NCI-H748 treated with DMSO at 0.1 percent for 48 hours (cell line): Measurements from ENCODE around the gene CFAP92.
"Not testable (repeated sequence)": the region's sequence is repeated elsewhere in the genome, so short reads cannot be mapped to it uniquely, and the experiment has no call there.

Experiments
- DNase-seq: peaks from one replicate; lab custom pipeline; 2025; lab: John Stamatoyannopoulos, UW

The CFAP92 gene

DNA sequence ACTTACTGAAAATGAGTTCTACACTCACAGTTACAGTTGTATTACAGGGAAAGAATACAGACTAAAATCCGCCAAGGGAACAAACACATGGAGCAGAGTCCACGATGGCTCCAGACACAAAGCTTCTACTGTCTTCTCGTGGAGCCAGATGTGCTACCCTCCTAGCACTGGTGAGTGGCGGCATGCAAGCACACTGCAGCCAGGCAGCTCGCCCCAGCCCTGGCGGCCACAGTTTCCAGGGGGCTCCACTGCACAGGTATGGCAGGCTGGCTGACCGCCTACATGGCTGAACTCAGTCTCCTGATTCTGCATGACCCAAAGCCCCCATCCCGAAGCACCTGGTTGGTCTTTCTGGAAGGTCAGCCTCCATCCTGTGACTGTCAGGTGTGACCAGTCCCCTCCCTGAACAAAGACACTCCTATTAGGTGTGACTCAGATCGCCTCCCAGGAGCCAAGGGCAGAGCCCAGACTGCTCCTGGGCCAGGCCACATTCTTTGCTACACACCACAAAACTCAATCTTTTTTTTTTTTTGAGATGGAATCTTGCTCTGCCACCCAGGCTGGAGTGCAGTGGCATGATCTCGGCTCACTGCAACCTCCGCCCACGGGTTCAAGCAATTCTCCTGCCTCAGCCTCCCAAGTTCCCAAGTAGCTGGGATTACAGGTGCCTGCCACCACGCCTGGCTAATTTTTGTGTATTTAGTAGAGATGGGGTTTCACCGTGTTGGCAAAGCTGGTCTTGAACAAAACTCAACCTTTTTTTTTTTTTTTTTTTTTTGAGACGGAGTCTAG, 51.5 kb downstream of the CFAP92 start:
- no peak for DNase-seq

DNA sequence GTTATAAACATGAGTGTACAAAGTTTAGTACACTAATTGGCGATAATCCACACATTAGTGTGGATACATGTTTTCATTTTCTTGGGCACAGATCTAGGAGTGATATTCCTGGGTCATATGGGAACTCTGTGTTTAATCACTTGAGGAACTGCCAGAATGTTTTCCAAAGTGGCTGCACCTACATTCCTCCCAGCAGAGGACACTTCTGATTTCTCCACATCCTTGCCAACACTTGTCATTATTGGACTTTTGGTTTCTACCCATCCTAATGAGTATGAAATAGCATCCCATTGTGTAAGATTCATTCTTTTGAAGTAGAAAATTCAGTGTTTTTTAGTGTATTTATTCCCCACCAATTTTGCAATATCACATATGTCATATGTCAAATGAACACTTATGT, 53.6 kb downstream of the CFAP92 start:
- no peak for DNase-seq

DNA sequence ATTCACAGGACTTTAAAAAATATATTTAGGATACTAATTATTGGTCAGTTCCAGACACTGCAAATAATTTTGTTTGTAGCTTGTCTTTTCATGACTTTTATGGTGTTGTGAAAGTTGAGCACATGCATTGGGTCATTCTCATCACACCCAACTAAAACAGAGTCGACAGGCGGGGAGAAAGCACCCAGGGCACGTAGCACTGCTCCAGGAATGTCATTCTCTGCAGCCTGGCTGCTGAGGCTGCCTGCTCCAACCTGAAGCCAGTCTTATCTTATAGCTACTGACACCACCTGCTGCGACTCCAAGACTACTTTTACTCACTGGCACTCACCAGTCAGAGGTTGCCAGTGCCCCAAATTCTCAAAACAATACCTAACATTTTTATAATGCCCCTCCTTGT, 57.5 kb downstream of the CFAP92 start:
- no peak for DNase-seq

DNA sequence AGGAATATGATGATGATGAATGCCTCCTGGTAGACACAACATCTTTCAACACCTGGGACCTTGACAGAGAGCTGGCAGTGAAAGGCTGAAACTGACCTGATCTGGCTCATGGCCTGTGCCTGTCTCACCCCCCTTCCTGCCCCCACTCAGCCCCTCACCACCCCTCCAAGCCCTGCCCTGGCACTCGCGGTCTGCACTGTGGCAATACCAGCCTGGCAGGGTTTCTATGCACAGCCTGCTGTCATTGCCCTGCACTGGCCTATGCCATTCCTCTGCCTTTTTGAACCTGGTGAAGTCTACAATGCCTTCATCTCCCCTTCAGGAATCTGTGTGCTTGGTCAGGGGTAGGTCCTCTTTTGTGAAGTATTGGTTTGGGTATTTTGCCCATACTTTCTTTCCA, 58.0 kb downstream of the CFAP92 start:
- DNase-seq: no peak

DNA sequence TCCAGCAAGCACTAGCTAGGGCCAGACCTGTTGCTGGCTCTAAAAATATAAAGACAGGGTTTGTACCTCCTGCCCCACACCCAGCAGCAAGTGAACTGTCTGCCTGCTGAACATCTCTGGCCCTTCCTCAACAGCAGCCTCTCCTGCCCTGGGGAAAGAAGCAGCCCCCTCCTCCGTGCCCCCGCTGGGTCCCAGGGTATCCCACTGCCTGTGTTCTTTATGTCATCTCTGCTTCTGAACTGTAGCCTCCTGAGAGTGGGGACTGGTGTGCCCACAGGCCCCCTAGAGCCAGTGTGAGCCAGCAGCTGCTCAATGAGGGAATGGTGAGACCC, 60.0 kb downstream of the CFAP92 start:
- DNase-seq: no peak

DNA sequence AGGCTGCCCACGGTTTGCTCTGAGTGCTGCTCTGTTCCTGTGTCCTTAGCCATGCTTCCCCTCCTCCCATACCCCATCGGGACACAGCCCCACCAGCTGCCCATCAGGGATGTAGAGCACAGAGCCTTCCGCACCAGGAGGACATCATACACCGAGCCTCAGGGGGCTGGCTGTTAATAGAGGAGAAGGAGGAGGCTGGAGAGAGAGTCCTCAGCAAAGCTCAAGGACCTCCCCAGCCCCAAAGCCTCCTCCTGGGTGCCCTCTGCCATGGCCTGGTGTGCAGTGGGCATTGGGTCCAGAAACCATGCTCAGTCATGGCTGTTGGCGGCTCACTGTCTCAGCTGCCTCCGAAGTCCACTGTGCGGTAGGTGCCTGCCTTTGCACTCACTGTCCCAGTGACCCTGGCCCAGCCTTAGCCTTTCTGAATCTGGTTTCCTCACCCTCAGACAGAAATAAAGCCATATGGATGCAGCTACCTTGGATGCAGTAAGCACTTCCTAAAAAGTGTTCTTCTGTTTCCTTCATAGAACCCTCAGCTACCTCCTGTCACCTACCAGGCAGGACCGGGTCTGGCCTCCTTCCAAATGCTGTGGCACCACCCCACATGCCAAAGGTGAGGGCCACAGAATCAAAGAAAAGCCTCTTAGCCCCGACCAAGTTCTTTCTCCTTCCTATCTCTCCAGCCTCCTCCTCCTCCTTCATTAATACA, 60.5 kb downstream of the CFAP92 start:
- DNase-seq: no peak

DNA sequence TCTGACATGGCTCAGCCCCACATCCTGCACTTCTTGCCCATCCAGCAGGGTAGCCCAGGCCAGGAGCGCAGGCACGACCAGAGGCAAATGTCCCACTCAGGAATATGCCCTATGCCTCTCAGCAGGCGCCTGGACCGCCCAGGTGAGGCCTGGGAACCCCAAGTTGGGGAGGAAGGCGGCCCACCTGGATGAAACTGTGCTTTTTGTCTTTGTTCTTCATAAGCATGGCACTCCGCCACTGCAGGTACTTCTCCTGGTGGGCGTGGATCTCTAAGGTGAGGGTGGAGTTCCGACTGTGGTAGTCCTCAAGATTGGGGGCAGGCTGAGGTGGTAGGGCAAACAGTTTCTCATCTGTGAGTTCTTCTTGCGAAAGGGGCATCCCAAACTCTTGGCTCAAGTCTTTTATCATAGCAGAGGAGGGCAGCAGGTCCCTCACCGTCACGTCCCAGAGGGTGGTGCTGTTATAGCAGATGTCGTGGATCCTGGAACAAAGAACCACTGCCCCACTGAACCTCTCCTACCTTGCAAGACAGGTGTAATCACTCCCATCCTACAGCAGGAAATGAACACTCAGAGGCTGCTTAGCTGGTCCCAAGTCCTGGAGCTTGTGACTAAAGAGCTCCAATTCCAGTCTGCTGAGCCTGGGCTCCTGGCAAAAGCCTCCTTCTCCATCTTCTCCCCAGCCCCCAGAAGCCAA, 61.2 kb downstream of the CFAP92 start:
- DNase-seq: no peak

DNA sequence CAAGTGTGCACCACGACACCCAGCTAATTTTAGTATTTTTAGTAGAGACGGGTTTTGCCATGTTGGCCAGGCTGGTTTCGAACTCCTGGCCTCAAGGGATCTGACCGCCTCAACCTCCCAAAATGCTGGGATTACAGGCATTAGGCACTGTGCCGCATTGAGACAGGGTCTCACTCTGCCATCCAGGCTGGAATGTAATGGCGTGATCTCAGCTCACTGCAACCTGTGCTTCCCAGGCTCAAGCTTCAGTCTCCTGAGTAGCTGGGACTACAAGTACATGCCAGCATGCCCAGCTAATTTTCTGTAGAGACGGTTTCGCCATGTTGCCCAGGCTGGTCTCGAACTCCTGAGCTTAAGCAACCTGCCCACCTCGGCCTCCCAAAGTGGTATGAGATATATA, 62.8 kb downstream of the CFAP92 start:
- no peak for DNase-seq

DNA sequence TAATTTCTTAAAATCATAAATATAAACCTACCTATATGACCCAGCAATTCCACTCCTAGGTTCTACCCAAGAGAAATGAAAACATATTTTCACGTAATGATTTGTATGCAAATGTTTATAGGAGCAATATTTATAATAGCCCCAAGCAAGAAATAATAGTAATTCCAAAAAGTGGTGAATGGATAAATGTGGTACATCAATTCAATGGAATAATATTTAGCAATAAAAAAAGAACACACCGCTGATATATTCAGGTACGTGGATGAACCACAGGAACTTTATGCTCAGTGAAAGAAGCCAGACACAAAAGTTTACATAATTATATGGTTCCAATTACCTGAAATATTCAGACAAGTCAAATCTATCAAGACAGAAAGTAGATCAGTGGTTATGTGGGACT, 64.5 kb downstream of the CFAP92 start:
- no peak for DNase-seq

DNA sequence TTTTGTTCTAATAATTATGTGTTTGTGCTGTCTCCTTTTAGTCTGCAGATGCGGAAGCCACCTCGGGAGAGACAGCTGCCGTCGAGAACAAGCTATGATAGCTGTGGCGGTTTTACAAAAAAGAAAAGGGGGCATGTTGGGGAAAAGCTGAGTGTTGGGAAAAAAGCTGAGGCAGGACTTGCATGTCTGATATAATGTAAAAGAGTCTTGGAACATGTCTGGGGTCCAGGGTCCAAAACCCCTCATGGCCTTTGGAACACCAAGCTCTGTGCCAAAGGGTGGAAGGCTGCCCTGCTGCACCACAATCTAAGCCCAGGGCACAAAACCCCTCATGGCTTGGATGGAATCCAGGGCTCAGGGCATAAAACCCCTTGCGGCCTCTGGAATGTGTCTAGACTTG, 69.9 kb downstream of the CFAP92 start:
- DNase-seq: not testable (repeated sequence)

DNA sequence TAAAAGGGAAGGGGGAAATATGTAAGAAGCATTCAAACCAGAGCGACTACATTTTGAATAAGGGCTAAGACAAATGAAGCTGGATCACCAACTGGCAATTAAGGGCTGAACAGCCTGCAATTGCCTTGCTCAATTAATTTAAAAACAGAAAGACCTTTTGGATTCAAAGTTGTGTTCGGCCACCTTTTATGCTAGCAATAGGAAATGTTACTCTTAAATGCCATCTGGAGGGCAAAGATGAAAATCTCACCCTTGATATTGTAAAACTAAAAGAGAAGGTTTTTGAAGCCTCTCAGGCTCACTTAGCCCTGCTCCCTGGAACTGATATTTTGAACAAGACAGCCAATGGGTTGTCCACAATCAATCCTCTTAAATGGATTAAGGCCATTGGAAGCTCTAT, 70.3 kb downstream of the CFAP92 start:
- no peak for DNase-seq

DNA sequence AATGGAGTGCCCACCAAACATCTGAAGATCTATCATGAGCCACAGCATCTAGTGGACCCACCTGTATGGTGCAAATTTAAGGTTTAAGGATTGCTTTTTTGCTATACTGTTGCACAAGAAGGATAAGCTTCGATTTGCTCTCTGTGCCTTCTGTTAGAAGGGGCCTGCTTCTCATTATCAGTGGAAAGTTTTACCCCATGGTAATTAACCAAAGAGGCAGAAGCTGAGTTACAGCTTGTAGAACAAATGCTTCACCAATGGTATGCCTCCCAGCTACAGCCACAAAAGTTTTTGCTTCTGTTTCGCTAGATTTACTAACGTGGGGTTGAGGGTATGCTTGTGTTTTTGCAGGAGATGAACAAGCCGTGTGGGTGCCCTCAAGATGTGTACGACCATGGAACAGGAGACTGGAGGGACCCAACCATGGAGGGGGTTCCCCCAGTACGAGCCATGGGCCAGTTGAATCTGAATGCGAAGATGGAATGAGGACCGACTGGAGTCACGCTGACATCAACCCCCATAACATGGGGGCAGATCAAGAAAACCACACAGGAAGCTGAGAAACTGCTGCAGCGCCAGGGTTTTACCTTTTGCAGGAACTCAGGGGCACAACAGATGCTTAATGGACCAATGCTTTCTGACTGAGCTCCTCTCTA, 70.9 kb downstream of the CFAP92 start:
- no peak for DNase-seq

DNA sequence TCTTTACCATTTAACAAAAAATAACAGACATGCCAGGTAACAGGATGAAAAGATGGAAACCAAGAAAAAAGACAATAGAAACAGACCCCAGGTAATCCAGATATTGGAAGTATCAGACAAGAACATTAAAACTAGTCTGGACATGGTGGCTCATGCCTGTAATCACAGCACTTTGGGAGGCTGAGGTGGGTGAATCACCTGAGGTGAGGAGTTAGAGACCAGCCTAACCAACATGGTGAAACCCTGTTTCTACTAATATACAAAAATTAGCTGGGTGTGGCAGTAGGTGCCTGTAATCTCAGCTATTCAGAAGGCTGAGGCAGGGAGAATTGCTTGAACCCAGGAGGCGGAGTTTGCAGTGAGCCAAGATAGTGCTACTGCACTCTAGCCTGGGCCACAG, 73.9 kb downstream of the CFAP92 start:
- DNase-seq: no peak

DNA sequence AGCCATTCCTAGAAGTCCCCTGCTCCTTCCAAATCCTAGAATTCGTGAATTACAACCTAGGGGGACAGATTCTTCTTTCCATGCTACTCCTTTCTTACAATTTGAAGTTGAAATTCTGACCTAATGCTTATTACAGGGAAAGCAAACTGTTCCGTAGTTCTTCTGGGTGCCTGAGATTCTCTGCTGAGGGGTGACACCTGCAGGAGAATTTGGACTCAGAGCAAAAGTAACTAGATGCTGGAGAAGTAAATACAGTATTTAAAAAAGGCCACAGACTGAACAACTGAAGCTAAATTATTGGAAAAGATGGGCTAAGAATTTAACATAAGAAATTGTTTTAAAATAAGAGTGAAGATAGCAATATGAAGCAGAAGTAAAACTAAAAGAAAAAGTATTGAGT, 76.6 kb downstream of the CFAP92 start:
- DNase-seq: no peak

DNA sequence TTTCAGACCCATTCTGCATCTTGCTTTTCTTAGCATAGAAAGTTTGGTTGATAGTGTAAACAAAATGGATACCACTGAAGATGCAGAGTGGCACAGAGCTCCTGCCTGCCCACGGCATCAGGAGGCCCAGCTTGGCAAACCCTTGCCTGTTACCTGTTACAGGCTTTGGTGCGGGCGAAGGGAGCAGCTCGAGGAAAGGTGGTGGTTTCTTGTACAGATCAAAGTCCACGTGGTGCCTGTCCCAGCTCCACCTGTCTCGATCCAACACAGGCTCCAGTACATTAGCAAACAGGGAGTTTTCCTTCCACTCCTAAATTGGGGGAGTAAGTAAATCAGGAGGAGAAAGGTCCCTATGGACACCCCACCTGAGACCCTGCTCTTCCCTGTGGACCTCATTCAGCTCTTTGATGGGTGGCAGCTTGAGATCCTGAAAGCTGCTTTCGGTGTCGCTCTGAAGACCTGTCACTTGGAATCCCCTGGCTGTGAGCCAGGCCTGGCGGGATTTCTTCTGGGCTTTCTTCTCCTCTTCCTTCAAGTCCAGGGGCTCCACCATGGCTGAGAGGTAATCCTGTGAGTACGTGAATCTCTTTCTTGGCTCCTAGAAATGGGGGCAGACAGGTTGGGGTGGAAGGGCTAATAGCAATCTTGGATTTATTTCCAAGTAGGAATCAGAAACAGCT, 78.8 kb downstream of the CFAP92 start:
- DNase-seq: no peak

DNA sequence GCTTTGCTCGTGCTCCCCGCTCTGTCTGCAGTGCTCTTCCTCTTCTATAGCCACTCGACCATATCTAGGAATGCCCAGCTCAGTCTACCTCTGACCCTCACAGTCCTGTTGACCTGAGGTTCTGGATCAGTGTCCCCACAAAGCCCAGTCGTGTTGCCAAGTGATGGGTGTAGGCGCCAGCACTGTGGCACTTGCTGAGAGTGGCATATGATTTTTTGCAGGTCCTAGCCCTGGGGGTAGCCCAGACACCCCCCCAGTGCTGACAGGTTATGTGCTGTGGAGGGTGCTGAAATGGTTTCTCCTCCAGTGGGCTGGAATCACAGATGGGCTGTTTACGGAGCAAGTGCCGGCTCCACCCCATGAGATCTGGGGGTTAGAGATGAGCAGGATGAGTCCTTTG, 82.0 kb downstream of the CFAP92 start:
- no peak for DNase-seq

DNA sequence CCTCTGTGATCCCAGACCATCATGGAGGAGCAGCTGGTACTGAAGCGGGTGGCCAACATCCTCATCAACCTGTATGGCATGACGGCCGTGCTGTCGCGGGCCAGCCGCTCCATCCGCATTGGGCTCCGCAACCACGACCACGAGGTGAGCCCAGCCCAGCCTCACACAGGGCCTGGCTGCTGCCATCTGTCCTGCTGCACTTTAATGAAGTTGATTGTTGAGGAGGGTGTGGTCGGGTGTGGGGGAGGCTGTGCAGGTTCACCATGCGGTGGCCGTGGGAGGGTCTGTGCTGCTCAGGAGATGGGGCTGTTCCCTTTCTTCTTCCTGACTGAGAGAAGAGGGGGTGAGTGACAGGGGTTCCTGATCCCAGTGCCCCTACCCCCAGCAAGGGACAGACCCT, 83.9 kb downstream of the CFAP92 start:
- DNase-seq: no peak

DNA sequence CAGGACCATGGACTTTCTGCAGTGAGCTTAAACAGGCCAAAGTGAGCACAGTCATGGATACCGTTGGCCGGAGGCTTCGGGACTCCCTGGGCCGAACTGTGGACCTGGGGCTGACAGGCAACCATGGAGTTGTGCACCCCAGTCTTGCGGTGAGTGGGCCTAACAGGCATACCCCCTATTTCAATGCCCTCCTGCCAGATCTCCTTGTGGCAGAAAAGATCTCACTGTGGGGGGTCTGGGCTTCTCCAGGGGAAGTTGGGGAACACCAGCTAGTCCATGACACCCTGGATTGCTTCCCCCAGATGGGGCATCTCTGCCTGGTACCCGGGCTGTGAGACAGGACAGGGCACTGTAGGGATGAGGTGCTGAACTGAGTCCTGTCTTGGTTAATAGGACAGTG, 84.9 kb downstream of the CFAP92 start:
- DNase-seq: no peak

DNA sequence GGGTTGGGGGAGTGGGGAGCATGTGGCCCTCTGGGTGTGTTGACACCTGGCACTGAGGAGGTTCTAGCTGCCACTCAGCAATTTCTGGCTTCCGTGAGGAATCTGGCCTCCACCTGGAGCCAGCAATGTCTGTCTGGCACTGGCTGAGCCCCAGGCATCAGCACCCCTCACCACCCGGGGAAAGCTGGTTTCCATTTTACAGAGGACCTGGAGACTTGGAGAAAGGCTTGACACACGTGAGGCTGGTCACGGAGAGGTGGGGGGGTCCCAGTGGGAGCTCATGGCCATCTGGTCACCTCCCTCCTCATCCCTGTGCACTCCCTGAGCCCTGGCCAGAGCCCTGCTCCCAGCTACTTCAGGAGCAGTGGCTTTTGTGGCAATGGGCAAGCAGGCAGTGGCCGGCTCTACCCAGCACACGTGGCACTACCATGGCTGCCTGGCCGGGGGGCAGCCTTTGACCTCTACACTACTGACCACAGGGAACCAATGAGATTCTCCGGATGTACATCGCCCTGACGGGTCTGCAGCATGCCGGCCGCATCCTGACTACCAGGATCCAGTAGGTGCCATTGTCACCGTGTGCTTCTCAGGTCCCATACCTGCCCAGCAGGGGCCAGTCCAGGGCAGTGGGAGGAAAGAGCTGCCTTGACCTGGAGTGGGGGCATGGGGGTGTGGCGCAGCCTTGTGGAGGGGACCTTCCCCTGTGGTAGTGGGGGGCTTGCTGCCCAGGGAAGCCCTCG, 86.0 kb downstream of the CFAP92 start:
- DNase-seq: no peak

DNA sequence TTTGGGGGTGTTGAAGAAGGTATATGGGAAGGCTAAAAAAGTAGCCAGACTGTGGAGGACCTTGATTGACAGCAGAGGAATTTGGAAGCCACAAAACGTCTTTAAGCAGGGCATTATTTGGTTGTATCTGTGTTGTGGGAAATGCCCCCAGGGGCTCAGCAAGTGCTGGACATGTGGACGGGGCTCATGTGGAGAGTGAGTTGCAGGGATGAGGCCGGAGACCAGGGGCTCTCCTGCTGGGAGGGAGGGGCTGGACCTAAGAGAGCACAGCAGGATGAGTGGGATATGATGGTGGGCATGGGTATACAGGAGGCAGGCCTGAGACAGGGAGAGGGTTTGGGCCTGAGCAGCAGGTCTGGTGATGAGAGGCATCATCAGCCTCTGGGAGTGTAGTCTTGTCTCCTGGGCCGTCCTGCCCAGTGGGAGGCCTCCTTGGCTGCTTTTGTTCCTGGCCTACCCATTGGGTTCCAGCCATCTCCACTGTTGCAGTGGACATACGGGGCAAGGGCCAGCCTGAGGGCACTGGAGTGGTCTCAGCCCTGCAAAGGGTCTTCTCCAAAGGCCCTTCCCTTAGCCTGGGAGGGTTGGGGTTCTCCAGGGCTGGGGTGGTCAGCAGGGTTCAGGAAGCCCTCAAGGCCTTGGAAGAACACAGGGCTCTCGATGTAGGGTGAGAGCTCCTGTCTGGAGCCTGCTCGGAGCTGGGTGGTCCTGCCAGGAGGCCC, 86.9 kb downstream of the CFAP92 start:
- no peak for DNase-seq
